Measurements from ENCODE around the gene TEDC2. TPM values are rescaled to one million over a fixed set of nuclear protein-coding genes. Genes with fewer than 3 reads are reported as not detected.
A peak's percentile ranks its signal among the peaks of the same experiment; 100 is the strongest.

Gene TEDC2
- total RNA-seq, 2 donors from 2014 or later, result 2.4 to 24.0 TPM

DNA sequence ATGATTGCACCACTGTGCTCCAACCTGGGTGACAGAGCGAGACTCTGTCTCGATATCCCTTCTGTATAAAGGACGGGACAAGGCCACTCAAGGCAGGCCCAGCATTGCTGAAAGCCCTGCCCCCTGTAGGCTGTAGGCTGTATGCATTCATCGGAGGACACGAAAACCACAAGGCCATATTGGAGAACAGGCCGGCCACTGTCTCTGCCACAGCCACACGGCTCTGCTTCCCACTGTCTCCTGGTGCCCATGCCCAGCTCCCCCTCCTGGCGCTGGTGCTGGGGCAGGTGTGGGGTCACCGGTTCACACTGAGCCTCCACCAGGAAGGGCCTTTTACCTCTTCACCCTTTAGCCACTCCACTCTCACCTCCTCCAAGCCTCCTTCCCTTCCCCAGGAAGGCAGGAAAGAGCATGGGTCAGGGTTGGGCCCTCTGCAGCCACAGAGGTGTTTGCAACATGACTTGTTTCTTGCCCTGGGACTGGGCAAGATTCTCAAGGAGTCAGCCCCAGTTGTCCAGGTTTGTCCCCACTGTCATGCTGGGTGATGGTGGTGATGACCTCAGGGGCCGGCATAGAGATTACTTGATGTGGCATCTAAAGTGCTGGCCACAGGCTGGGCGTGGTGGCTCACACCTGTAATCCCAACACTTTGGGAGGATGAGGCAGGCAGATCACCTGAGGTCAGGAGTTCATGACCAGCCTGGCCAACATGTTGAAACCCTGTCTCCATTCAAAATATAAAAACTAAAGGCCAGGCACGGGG lies 5.9 kb downstream of the TEDC2 start:
- TF ChIP-seq CTCF (IDR thresholded peaks at IDR 0.05), result no peak
- Histone ChIP-seq H3K27ac (no peak overlapping the region), H3K27me3 (peaks cover 34% of the 10 kb centered on the region), H3K4me3 (no peak overlapping the region), H3K9ac (ENCODE audit: low read depth in 2 of 2, low read length in 2 of 2) (no peak overlapping the region), H3K4me1 (no peaks in the 10 kb centered on the region), H3K9me3 (no peaks in the 10 kb centered on the region), H3K36me3 (no peaks in the 10 kb centered on the region)
- intact Hi-C loops (cut with DNase I), result no loop called here
- DNase-seq, result no peak

DNA sequence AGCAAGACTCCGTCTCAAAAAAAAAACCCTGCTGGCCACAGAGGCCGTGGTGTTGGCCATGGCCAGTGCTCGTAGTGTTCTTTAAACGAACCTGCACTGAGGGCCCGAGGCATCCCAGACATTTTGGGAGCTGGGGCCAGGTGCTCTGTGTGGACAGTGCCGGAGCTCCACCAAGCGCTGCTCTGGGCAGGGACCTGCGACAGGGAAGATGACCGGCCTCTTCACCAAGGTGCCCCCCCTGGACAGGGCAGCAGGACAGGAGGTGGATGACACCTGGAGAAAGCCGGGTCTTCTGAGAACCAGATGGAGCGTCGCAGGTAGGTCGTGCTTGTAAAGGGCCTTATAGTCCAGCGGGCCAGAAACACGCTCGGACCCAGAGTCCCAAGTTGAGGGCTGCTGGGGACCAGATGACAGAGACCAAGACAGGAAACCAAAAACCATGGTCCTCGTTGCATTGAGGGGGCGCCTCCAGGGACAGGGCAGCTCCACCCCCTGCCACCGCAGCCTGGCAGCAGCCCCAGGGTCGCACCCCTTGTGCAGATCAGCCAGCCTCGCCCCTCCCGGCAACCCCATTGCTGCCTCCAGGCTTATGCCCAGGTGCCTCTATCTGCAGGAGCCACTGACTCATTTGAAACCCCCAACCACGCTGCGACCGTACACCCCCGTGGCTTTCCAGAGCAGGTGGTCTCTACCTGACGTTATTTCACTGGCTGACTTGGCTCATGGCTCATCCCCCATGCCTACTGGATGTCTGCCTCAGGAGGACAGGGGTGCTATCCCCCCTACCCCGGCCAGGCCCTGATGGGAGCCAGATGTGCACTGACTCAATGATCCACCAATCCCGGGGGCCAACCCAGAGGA lies 7.0 kb downstream of the TEDC2 start:
- Histone ChIP-seq H3K4me3 (peak overlapping the region; percentile 42), H3K27me3 (peaks cover 44% of the 10 kb centered on the region), H3K9ac (ENCODE audit: low read depth in 2 of 2, low read length in 2 of 2) (no peak overlapping the region), H3K36me3 (no peaks in the 10 kb centered on the region), H3K9me3 (no peaks in the 10 kb centered on the region), H3K27ac (no peak overlapping the region), H3K4me1 (peaks cover 6% of the 10 kb centered on the region)
- intact Hi-C loops (cut with DNase I), result no loop called here
- no peak for TF ChIP-seq CTCF (IDR thresholded peaks at IDR 0.05)
- DNase-seq, result no peak

DNA sequence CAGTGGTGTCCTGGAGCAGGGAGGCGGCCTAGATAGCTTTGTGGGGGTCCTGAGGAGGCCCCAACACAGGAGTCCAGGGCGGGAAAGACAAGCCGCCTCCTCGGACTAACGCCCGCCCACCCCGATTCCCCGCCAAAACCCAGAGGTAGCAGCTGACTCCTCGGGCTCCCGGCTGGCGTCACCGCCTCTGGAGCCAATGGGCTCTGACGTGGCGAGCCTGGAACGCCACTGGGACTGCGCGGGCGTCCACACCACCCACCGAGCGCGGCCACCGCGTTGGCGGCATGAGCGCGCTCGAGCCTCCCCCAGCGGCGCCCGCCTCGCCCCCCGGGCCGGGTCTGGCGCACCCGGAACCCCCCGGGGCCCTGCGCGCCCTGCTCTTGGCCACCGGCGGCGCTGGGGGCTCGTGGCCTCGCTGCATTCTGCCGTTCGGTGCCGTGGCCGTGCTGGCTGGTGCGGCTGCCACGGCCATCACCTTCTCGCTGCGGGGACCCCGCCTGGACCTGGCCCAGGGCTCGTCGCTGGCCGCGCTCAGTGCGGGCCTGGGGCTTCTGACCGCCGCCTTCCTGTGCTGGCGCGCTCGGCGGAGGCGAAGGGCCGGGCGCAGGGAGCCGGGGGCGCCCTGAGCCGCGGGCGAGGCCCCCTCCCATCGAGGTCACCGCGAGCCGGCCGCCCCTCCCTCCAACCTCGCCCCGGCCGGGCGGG lies 7.8 kb downstream of the TEDC2 start:
- Histone ChIP-seq H3K9me3 (no peaks in the 10 kb centered on the region), H3K9ac (ENCODE audit: low read depth in 2 of 2, low read length in 2 of 2) (peak overlapping the region in 1 of 2 donors; percentile 56), H3K36me3 (no peaks in the 10 kb centered on the region), H3K4me1 (peaks cover 8% of the 10 kb centered on the region), H3K27ac (no peak overlapping the region), H3K4me3 (peak overlapping the region; percentile 42), H3K27me3 (peaks cover 52% of the 10 kb centered on the region)
- intact Hi-C loops (cut with DNase I), result no loop called here
- DNase-seq, result peak; percentile 75
- no peak for TF ChIP-seq CTCF (IDR thresholded peaks at IDR 0.05)

GRCh38 chr16:2468233-2468724 lies 8.4 kb downstream of the TEDC2 start:
- Histone ChIP-seq H3K9me3 (no peaks in the 10 kb centered on the region), H3K27me3 (peaks cover 58% of the 10 kb centered on the region), H3K36me3 (no peaks in the 10 kb centered on the region), H3K27ac (no peak overlapping the region), H3K4me3 (peak overlapping the region; percentile 42), H3K9ac (ENCODE audit: low read depth in 2 of 2, low read length in 2 of 2) (peak overlapping the region in 1 of 2 donors; percentile 56), H3K4me1 (peaks cover 8% of the 10 kb centered on the region)
- intact Hi-C loops (cut with DNase I), result no loop called here
- no peak for TF ChIP-seq CTCF (IDR thresholded peaks at IDR 0.05)
- no peak for DNase-seq

- H3K27me3 ChIP-seq, result peaks cover 62% of the 10 kb centered on the region
Measured at GRCh38 chr16:2468725-2469398, 9.0 kb downstream of the TEDC2 start.

More at GRCh38 chr16:2468725-2469398, 9.0 kb downstream of the TEDC2 start:
- TF ChIP-seq CTCF (IDR thresholded peaks at IDR 0.05), result no peak
- H3K4me3 ChIP-seq, result no peak overlapping the region
- no peak overlapping the region for H3K27ac ChIP-seq
- no peak for DNase-seq
- intact Hi-C loops (cut with DNase I), result no loop called here
- no peaks in the 10 kb centered on the region for H3K9me3 ChIP-seq
- H3K4me1 ChIP-seq, result peaks cover 10% of the 10 kb centered on the region
- no peak overlapping the region for H3K9ac ChIP-seq (ENCODE audit: low read depth in 2 of 2, low read length in 2 of 2)
- no peaks in the 10 kb centered on the region for H3K36me3 ChIP-seq

All from colonic mucosa (tissue), 4 donors.